Liver (tissue), 9 donors: ENCODE measurements around the gene LRCH3. TPM values are rescaled to one million over a fixed set of nuclear protein-coding genes. Genes with fewer than 3 reads are reported as not detected.

Source experiments
- DNase-seq: peaks from one replicate; pipeline ENCODE4 v3.0.0-alpha.2; 2017; ENCODE audit warnings: low spot score
- H3K27ac ChIP-seq, 2 donors: one replicate each; pipeline ENCODE4 v1.7.0; 2013; ENCODE audit warnings: inconsistent platforms in 2 of 2, low read length in 2 of 2, control low read depth in 1 of 2, low read depth in 1 of 2, mild to moderate bottlenecking in 1 of 2
- H3K27me3 ChIP-seq, 4 donors: one replicate each; pipeline versions ENCODE4 v1.6.1 to v1.7.0; 2013; ENCODE audit warnings: low read length in 3 of 4, inconsistent platforms in 1 of 4, mild to moderate bottlenecking in 1 of 4, moderate library complexity in 1 of 4; ENCODE audit not compliant: control insufficient read depth in 4 of 4, insufficient read depth in 4 of 4
- H3K36me3 ChIP-seq, 4 donors: one replicate each; pipeline versions ENCODE4 v1.6.1 to v1.7.0; 2013; ENCODE audit warnings: low read length in 3 of 4, mild to moderate bottlenecking in 3 of 4, low read depth in 1 of 4, moderate library complexity in 1 of 4; ENCODE audit not compliant: control insufficient read depth in 4 of 4, insufficient read depth in 3 of 4
- H3K4me1 ChIP-seq, 4 donors: one replicate each; pipeline versions ENCODE4 v1.6.1 to v1.7.0; 2013; ENCODE audit warnings: low read length in 3 of 4, mild to moderate bottlenecking in 3 of 4, moderate library complexity in 1 of 4; ENCODE audit not compliant: control insufficient read depth in 4 of 4, insufficient read depth in 4 of 4
- H3K4me3 ChIP-seq, 3 donors: one replicate each; pipeline versions ENCODE4 v1.6.1 to v1.7.0; 2013; ENCODE audit warnings: low read length in 3 of 3, control low read depth in 1 of 3, low read depth in 1 of 3, mild to moderate bottlenecking in 1 of 3
- H3K9ac ChIP-seq, 2 donors: one replicate each; pipeline ENCODE4 v1.7.0; 2013; ENCODE audit warnings: low read length in 2 of 2, mild to moderate bottlenecking in 2 of 2, moderate library complexity in 2 of 2, control low read depth in 1 of 2, low read depth in 1 of 2
- H3K9me3 ChIP-seq, 4 donors: one replicate each; pipeline versions ENCODE4 v1.6.1 to v1.7.0; 2013; ENCODE audit warnings: low read length in 3 of 4; ENCODE audit not compliant: control insufficient read depth in 4 of 4
- EGR1 ChIP-seq, 2 donors: IDR thresholded peaks; 2 replicates each; pipeline ENCODE4 v1.6.1; 2016 to 2018; ENCODE audit warnings: antibody characterized with exemption in 2 of 2, low read depth in 2 of 2
- FOXA1 ChIP-seq: IDR thresholded peaks from 2 replicates; pipeline ENCODE4 v1.6.1; 2016; ENCODE audit warnings: antibody characterized with exemption
- FOXA2 ChIP-seq: IDR thresholded peaks from 2 replicates; pipeline ENCODE4 v1.6.1; 2016; ENCODE audit warnings: antibody characterized with exemption
- GABPA ChIP-seq, 2 donors: IDR thresholded peaks in 1 of 2; conservative IDR thresholded peaks in 1 of 2; 2 replicates each; pipeline ENCODE4 v1.6.1; 2016; ENCODE audit warnings: antibody characterized with exemption in 2 of 2, mild to moderate bottlenecking in 1 of 2, moderate library complexity in 1 of 2
- HNF4A ChIP-seq, 2 donors: conservative IDR thresholded peaks; 2 replicates each; pipeline ENCODE4 v1.6.1; 2016; ENCODE audit warnings: antibody characterized with exemption in 2 of 2, mild to moderate bottlenecking in 2 of 2
- HNF4G ChIP-seq: IDR thresholded peaks from 2 replicates; pipeline ENCODE4 v1.6.1; 2016; ENCODE audit warnings: antibody characterized with exemption
- JUND ChIP-seq, 2 donors: IDR thresholded peaks; 2 replicates each; pipeline ENCODE4 v1.6.1; 2016; ENCODE audit warnings: antibody characterized with exemption in 2 of 2
- NR2F2 ChIP-seq: IDR thresholded peaks from 2 replicates; pipeline ENCODE4 v1.6.1; 2016; ENCODE audit warnings: antibody characterized with exemption
- RAD21 ChIP-seq, 2 donors: IDR thresholded peaks; 2 replicates each; pipeline ENCODE4 v1.6.1; 2016; ENCODE audit warnings: antibody characterized with exemption in 2 of 2, mild to moderate bottlenecking in 2 of 2
- RXRA ChIP-seq, 2 donors: IDR thresholded peaks; 2 replicates each; pipeline ENCODE4 v1.6.1; 2017 to 2018; ENCODE audit warnings: antibody characterized with exemption in 2 of 2, mild to moderate bottlenecking in 1 of 2
- SP1 ChIP-seq: IDR thresholded peaks from 2 replicates; pipeline ENCODE4 v1.6.1; 2018; ENCODE audit warnings: antibody characterized with exemption, mild to moderate bottlenecking
- TAF1 ChIP-seq: conservative IDR thresholded peaks from 2 replicates; pipeline ENCODE4 v1.6.1; 2016; ENCODE audit warnings: antibody characterized with exemption, mild to moderate bottlenecking
- YY1 ChIP-seq: IDR thresholded peaks from 2 replicates; pipeline ENCODE4 v1.6.1; 2016; ENCODE audit warnings: antibody characterized with exemption, mild to moderate bottlenecking
- WGBS: extraction: QIAGEN DNeasy Blood & Tissue Kit; methylation state at CpG from one replicate; pipeline ENCODE4 v1.1.7; 2013; 5-methylcytosine and 5-hydroxymethylcytosine counted together
- polyA plus RNA-seq, 2 donors: library from polyadenylated mRNA; stranded (reverse) in 1 of 2; unstranded in 1 of 2; fragments of 200-250 nt in 1 of 2; fragments of >200 nt in 1 of 2; fragmentation: Nextera tagmentation in 1 of 2; extraction: Ambion mirVana in 1 of 2; gene quantifications; one replicate each; pipeline versions ENCODE4 v1.2.1 to v1.2.3, GENCODE V29; 2013 to 2015
- total RNA-seq, 2 donors: library from RNA; depleted of rRNA; stranded (reverse); fragments of >200 nt; gene quantifications; one replicate each; pipeline ENCODE4 v1.2.3, GENCODE V29; 2014
- TF ChIP-seq, protein P1 (sequence below): IDR thresholded peaks from 2 replicates; pipeline ENCODE4 v1.6.1; 2016; ENCODE audit warnings: antibody characterized with exemption
- TF ChIP-seq, protein P2 (sequence below): IDR thresholded peaks from 2 replicates; pipeline ENCODE4 v1.6.1; 2016; ENCODE audit warnings: antibody characterized with exemption
- TF ChIP-seq, protein P3 (sequence below): fragments of 150-350 bp; IDR thresholded peaks from 2 replicates; pipeline ENCODE4 v1.5.1; 2017; ENCODE audit warnings: improper control_type of control experiment, low read depth, low read length; ENCODE audit not compliant: missing input control
- TF ChIP-seq, protein P4 (sequence below): IDR thresholded peaks from 2 replicates; pipeline ENCODE4 v1.6.1; 2016; ENCODE audit warnings: antibody characterized with exemption, mild to moderate bottlenecking
- TF ChIP-seq, protein P5 (sequence below): IDR thresholded peaks from 2 replicates; pipeline ENCODE4 v1.6.1; 2016; ENCODE audit warnings: antibody characterized with exemption
- donor health status: healthy.
- donor health status: healthy.
- donor health status: healthy.
- donor health status: healthy.
- donor health status: healthy.

Gene LRCH3
- total and polyA plus RNA-seq, 4 donors, result 6.2 to 67.2 (median 19.7) TPM

DNA sequence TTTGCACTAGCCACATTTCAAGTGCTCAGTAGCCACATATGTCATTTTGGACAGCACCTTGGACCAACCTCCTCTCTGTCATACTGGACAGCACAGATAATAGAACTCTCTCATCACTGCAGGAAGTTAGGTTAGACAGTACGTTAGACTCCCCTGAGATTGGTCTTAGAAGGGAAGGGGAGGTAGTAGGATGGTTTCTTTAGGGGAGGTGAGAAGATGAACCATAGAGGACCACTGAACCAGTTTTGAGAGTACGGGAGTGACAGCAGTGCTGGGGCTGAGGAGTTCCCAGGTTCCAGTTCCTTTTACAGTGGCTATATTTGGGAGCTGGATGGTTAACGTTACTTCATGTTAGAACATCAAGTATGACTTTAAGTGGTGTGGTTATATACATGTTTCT lies 7.8 kb downstream of the LRCH3 start:
- Histone ChIP-seq H3K4me3 (no peak overlapping the region), H3K4me1 (peaks cover 0 to 7% (median 1%) of the 10 kb centered on the region in 4 donors), H3K27me3 (no peaks in the 10 kb centered on the region), H3K27ac (no peak overlapping the region), H3K9me3 (no peaks in the 10 kb centered on the region), H3K9ac (no peak overlapping the region), H3K36me3 (no peaks in the 10 kb centered on the region)
- TF ChIP-seq RAD21 (IDR thresholded peaks at IDR 0.05) (no peak), NR2F2 (no peak), EGR1 (IDR thresholded peaks at IDR 0.05; ENCODE audit: low read depth in 2 of 2) (no peak), FOXA2 (no peak), HNF4G (no peak), FOXA1 (no peak)
- TF ChIP-seq, protein P1, sequence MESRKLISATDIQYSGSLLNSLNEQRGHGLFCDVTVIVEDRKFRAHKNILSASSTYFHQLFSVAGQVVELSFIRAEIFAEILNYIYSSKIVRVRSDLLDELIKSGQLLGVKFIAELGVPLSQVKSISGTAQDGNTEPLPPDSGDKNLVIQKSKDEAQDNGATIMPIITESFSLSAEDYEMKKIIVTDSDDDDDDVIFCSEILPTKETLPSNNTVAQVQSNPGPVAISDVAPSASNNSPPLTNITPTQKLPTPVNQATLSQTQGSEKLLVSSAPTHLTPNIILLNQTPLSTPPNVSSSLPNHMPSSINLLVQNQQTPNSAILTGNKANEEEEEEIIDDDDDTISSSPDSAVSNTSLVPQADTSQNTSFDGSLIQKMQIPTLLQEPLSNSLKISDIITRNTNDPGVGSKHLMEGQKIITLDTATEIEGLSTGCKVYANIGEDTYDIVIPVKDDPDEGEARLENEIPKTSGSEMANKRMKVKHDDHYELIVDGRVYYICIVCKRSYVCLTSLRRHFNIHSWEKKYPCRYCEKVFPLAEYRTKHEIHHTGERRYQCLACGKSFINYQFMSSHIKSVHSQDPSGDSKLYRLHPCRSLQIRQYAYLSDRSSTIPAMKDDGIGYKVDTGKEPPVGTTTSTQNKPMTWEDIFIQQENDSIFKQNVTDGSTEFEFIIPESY, result no peak
- TF ChIP-seq, protein P2, sequence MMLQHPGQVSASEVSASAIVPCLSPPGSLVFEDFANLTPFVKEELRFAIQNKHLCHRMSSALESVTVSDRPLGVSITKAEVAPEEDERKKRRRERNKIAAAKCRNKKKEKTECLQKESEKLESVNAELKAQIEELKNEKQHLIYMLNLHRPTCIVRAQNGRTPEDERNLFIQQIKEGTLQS, result no peak
- DNase-seq, result no peak
- WGBS, result 82% methylated on average over 3 of the region's 3 CpGs

DNA sequence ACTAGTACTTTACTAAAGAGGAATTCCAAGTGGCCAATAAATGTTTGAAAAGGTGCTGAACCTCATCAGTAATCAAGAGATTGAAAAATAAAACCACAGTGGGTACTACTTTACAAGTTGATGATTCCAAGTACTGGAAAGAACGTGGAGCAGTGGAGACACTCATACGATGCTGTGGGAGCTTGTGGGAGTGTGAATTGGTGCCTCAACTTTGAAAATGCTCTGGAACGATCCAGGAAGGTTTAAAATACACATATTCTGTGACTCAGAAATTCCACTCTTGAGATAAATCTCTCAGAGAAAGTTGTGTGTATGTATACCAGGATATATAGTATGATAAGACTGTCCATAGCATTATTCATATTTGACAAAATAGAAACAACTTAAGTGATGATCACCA lies 9.3 kb downstream of the LRCH3 start:
- Histone ChIP-seq H3K9me3 (no peaks in the 10 kb centered on the region), H3K4me3 (no peak overlapping the region), H3K9ac (no peak overlapping the region), H3K27ac (no peak overlapping the region), H3K27me3 (no peaks in the 10 kb centered on the region), H3K4me1 (peaks cover 0 to 2% (median 0%) of the 10 kb centered on the region in 4 donors), H3K36me3 (no peaks in the 10 kb centered on the region)
- 93% methylated on average over 3 of the region's 3 CpGs for WGBS
- TF ChIP-seq RAD21 (IDR thresholded peaks at IDR 0.05), result no peak
- no peak for TF ChIP-seq TAF1
- TF ChIP-seq NR2F2, result no peak
- TF ChIP-seq, protein P1, result no peak
- no peak for TF ChIP-seq GABPA (IDR thresholded peaks at IDR 0.05 in 1 of 2, conservative IDR thresholded peaks at IDR 0.05 in 1 of 2)
- TF ChIP-seq, protein P3, sequence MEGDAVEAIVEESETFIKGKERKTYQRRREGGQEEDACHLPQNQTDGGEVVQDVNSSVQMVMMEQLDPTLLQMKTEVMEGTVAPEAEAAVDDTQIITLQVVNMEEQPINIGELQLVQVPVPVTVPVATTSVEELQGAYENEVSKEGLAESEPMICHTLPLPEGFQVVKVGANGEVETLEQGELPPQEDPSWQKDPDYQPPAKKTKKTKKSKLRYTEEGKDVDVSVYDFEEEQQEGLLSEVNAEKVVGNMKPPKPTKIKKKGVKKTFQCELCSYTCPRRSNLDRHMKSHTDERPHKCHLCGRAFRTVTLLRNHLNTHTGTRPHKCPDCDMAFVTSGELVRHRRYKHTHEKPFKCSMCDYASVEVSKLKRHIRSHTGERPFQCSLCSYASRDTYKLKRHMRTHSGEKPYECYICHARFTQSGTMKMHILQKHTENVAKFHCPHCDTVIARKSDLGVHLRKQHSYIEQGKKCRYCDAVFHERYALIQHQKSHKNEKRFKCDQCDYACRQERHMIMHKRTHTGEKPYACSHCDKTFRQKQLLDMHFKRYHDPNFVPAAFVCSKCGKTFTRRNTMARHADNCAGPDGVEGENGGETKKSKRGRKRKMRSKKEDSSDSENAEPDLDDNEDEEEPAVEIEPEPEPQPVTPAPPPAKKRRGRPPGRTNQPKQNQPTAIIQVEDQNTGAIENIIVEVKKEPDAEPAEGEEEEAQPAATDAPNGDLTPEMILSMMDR, result no peak
- no peak for TF ChIP-seq SP1
- TF ChIP-seq RXRA (IDR thresholded peaks at IDR 0.05), result no peak
- TF ChIP-seq JUND (IDR thresholded peaks at IDR 0.05), result no peak
- TF ChIP-seq YY1, result no peak
- TF ChIP-seq, protein P2, result no peak
- TF ChIP-seq EGR1 (IDR thresholded peaks at IDR 0.05; ENCODE audit: low read depth in 2 of 2), result no peak
- TF ChIP-seq, protein P4, sequence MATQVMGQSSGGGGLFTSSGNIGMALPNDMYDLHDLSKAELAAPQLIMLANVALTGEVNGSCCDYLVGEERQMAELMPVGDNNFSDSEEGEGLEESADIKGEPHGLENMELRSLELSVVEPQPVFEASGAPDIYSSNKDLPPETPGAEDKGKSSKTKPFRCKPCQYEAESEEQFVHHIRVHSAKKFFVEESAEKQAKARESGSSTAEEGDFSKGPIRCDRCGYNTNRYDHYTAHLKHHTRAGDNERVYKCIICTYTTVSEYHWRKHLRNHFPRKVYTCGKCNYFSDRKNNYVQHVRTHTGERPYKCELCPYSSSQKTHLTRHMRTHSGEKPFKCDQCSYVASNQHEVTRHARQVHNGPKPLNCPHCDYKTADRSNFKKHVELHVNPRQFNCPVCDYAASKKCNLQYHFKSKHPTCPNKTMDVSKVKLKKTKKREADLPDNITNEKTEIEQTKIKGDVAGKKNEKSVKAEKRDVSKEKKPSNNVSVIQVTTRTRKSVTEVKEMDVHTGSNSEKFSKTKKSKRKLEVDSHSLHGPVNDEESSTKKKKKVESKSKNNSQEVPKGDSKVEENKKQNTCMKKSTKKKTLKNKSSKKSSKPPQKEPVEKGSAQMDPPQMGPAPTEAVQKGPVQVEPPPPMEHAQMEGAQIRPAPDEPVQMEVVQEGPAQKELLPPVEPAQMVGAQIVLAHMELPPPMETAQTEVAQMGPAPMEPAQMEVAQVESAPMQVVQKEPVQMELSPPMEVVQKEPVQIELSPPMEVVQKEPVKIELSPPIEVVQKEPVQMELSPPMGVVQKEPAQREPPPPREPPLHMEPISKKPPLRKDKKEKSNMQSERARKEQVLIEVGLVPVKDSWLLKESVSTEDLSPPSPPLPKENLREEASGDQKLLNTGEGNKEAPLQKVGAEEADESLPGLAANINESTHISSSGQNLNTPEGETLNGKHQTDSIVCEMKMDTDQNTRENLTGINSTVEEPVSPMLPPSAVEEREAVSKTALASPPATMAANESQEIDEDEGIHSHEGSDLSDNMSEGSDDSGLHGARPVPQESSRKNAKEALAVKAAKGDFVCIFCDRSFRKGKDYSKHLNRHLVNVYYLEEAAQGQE, result no peak
- TF ChIP-seq, protein P5, sequence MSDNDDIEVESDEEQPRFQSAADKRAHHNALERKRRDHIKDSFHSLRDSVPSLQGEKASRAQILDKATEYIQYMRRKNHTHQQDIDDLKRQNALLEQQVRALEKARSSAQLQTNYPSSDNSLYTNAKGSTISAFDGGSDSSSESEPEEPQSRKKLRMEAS, result no peak
- TF ChIP-seq FOXA2, result no peak
- no peak for TF ChIP-seq FOXA1
- no peak for TF ChIP-seq HNF4A (conservative IDR thresholded peaks at IDR 0.05)
- DNase-seq, result no peak
